HCT116 (cell line): ENCODE measurements around the gene SRP54. TPM values are rescaled to one million over a fixed set of nuclear protein-coding genes. Genes with fewer than 3 reads are reported as not detected.
A peak's percentile ranks its signal among the peaks of the same experiment; 100 is the strongest.

Experiments
- ATAC-seq: fragments of 200-7000 bp; cut with Tn5 transposase; 2 replicates; pipeline ENCODE4 v1.9.1; 2020; ENCODE audit warnings: mild to moderate bottlenecking, moderate library complexity
- BruUV-seq: library from RNA; stranded (reverse); fragments of 400-500 nt; replicated peaks from 2 replicates; lab custom pipeline; 2021; lab: Mats Ljungman, UMichigan
- CTCF ChIA-PET: fragments of 300-600 bp; sonication (Branson Sonifier 250); formaldehyde crosslinking; loops from one replicate; lab custom pipeline; 2021; ENCODE audit warnings: antibody characterized with exemption; lab: Charles Lee
- POLR2A ChIA-PET: fragments of 300-600, 350-600 bp; sonication (Branson Sonifier 250); formaldehyde crosslinking; loops from one replicate; lab custom pipeline; 2021; ENCODE audit warnings: antibody characterized with exemption; lab: Charles Lee
- RAD21 ChIA-PET, 2 experiments: fragments of 300-600 bp; sonication (Branson Sonifier 250); formaldehyde crosslinking; loops; one replicate each; lab custom pipeline; 2023; ENCODE audit warnings: low total read pairs in 2 of 2; ENCODE audit not compliant: uncharacterized antibody in 2 of 2, unreplicated experiment in 2 of 2, low non-redundant PET in 1 of 2; lab: Charles Lee
- DNase-seq: peaks from one replicate; pipeline ENCODE4 v3.0.0-alpha.2; 2010; ENCODE audit warnings: low read depth, low spot score
- H2AFZ ChIP-seq: fragments of 200-600 bp; shearing (Covaris generic), sonication (generic); 2 replicates; pipeline ENCODE4 v1.6.1; 2017; ENCODE audit warnings: low read depth, mixed run types, mixed read lengths, antibody characterized with exemption, low read length; ENCODE audit not compliant: poor library complexity, severe bottlenecking
- H3K27ac ChIP-seq: 2 replicates; pipeline ENCODE4 v1.5.1; 2012; ENCODE audit warnings: low read depth, low read length
- H3K27me3 ChIP-seq: fragments of 200-600 bp; sonication (generic); 2 replicates; pipeline ENCODE4 v1.6.1; 2016; ENCODE audit warnings: mixed run types, low read length, mixed read lengths; ENCODE audit not compliant: insufficient read depth
- H3K36me3 ChIP-seq, 2 experiments: fragments of 200-500 bp in 1 of 2; fragments of 200-600 bp in 1 of 2; sonication (Bioruptor generic) in 1 of 2; sonication (generic) in 1 of 2; 2 replicates each; pipeline versions ENCODE4 v1.5.1 to v1.6.1; 2014 to 2016; ENCODE audit warnings: low read length in 2 of 2, inconsistent platforms in 1 of 2, mixed read lengths in 1 of 2, mixed run types in 1 of 2; ENCODE audit not compliant: insufficient read depth in 2 of 2, control insufficient read depth in 1 of 2
- H3K4me1 ChIP-seq, 2 experiments: fragments of 200-600 bp in 1 of 2; sonication (generic) in 1 of 2; 2 replicates each; pipeline versions ENCODE4 v1.5.1 to v1.6.1; 2012 to 2017; ENCODE audit warnings: low read length in 2 of 2, inconsistent platforms in 1 of 2, mild to moderate bottlenecking in 1 of 2, mixed read lengths in 1 of 2, mixed run types in 1 of 2, moderate library complexity in 1 of 2; ENCODE audit not compliant: insufficient read depth in 2 of 2, control insufficient read depth in 1 of 2
- H3K4me2 ChIP-seq: fragments of 200-600 bp; sonication (generic); 2 replicates; pipeline ENCODE4 v1.6.1; 2017; ENCODE audit warnings: mixed run types, low read length, mixed read lengths
- H3K4me3 ChIP-seq, 2 experiments: fragments of 200-600 bp in 1 of 2; sonication (generic) in 1 of 2; replicated peaks in 1 of 2; 2 replicates each; pipeline ENCODE4 v1.5.1; 2011 to 2016; ENCODE audit warnings: low read length in 2 of 2, control low read depth in 1 of 2, low read depth in 1 of 2, mild to moderate bottlenecking in 1 of 2, mixed read lengths in 1 of 2, mixed run types in 1 of 2
- H3K79me2 ChIP-seq: fragments of 200-600 bp; sonication (generic); 2 replicates; pipeline ENCODE4 v1.6.1; 2017; ENCODE audit warnings: mild to moderate bottlenecking, mixed run types, low read length, moderate library complexity, mixed read lengths; ENCODE audit not compliant: insufficient read depth
- H3K9ac ChIP-seq: fragments of 200-600 bp; sonication (generic); 2 replicates; pipeline ENCODE4 v1.6.1; 2016; ENCODE audit warnings: low read length, mixed read lengths
- H3K9me2 ChIP-seq: fragments of 200-600 bp; sonication (generic), shearing (Covaris generic); 2 replicates; pipeline ENCODE4 v1.6.1; 2017; ENCODE audit warnings: mixed run types, mild to moderate bottlenecking, moderate library complexity; ENCODE audit not compliant: insufficient read depth
- H3K9me3 ChIP-seq, 2 experiments: fragments of 200-500 bp in 1 of 2; fragments of 200-600 bp in 1 of 2; sonication (Bioruptor generic) in 1 of 2; sonication (generic) in 1 of 2; 2 replicates each; pipeline ENCODE4 v1.6.1; 2014 to 2017; ENCODE audit warnings: low read length in 2 of 2, mixed read lengths in 2 of 2, inconsistent platforms in 1 of 2, low read depth in 1 of 2, mild to moderate bottlenecking in 1 of 2, mixed run types in 1 of 2, moderate library complexity in 1 of 2; ENCODE audit not compliant: control insufficient read depth in 1 of 2, insufficient read depth in 1 of 2
- H4K20me1 ChIP-seq: fragments of 200-600 bp; sonication (generic), shearing (Covaris generic); 2 replicates; pipeline ENCODE4 v1.6.1; 2017; ENCODE audit warnings: mixed run types, mild to moderate bottlenecking, moderate library complexity; ENCODE audit not compliant: insufficient read depth
- CEBPB ChIP-seq: IDR thresholded peaks from 2 replicates; pipeline ENCODE4 v1.6.1; 2012; ENCODE audit warnings: low read depth
- EGR1 ChIP-seq: IDR thresholded peaks from 2 replicates; pipeline ENCODE4 v1.6.1; 2012; ENCODE audit warnings: low read depth
- EZH2 ChIP-seq: fragments of 200-600 bp; sonication (generic); IDR thresholded peaks from 2 replicates; pipeline ENCODE4 v1.6.1; 2017; ENCODE audit warnings: antibody characterized with exemption, mixed run types
- RAD21 ChIP-seq: IDR thresholded peaks from 2 replicates; pipeline ENCODE4 v1.6.1; 2012; ENCODE audit warnings: low read depth, mild to moderate bottlenecking
- YY1 ChIP-seq: IDR thresholded peaks from 2 replicates; pipeline ENCODE4 v1.6.1; 2011; ENCODE audit warnings: low read length, low read depth, moderate library complexity, mild to moderate bottlenecking; ENCODE audit not compliant: insufficient replicate concordance; ENCODE audit errors: extremely low read depth
- ZFX ChIP-seq: fragments of 450-650 bp; IDR thresholded peaks from 2 replicates; pipeline ENCODE4 v1.6.1; 2017
- ZNF274 ChIP-seq: fragments of 200-500 bp; sonication (Bioruptor generic); IDR thresholded peaks from 2 replicates; pipeline ENCODE4 v1.6.1; 2014; ENCODE audit warnings: mild to moderate bottlenecking, low read depth, low read length, inconsistent platforms
- intact Hi-C: fragments of 100-400 bp; cut with micrococcal nuclease; formaldehyde crosslinking; loops from 2 replicates; pipeline ENCODE4 v1.10.0; 2022
- total RNA-seq: library from RNA; stranded (reverse); gene quantifications from one replicate; pipeline ENCODE4 v1.2.1, GENCODE V29; 2021; ENCODE audit not compliant: unreplicated experiment

The SRP54 gene
- total RNA-seq, 1 experiment from 2014 or later = 53.0 TPM

DNA sequence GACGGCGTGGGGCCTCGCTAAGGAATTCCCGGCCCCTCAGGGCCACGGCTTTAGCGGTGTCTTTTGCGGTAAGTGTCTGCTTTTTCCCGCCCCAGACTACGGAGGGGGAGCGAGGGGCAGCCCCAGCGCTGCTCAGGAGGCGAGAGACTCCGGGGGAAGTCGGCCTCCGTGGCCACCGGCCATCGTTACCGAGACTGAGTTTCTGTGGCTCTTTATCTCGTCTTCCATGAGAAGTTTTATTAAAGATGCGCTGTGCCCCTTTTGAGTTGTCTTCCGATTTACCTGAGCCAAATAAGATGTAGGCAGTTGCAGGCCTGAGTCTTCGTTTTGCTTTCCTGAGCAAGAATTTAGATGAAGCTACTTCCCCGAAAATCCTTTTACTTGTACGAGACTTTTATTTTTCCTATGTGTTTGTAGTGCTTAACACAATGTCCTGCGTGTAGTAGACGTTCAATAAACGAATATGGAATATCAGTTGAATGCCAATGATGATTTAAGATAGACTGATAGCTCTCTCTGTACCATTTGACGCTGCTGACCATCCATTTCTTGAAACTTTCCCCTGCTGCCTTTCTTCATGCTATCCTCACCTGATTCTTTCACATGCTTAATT, 462 bp downstream of the SRP54 start:
- Histone ChIP-seq H3K27ac (peak overlapping the region; percentile 91), H3K9me2 (no peaks in the 10 kb centered on the region), H4K20me1 (no peaks in the 10 kb centered on the region), H3K9ac (peak overlapping the region; percentile 84)
- ATAC-seq = peak; percentile 32
- intact Hi-C loops = loop anchor here (2.0 to 5.0 kb wide), 4 partner anchors 108 to 424 kb away; partner anchors contain the start of genes BAZ1A and PPP2R3C
- BruUV-seq = TSS peak; percentile 73
- TF ChIP-seq ZFX = peak; percentile 12; the same call in 1 of the 2 replicates
- no peak for TF ChIP-seq EGR1
- TF ChIP-seq EZH2 = no peak
- TF ChIP-seq, all 23 proteins: peak for 1
- POLR2A ChIA-PET = interaction anchor here (0.9 to 3.0 kb wide), 7 partner anchors 10 to 283 kb away, joined by 3 to 10 read pairs (median 4); partner anchors contain the start of genes BAZ1A, FAM177A1 and PPP2R3C
- H3K9me3 ChIP-seq = no peaks in the 10 kb centered on the region
- peak overlapping the region; percentile 87 for H3K4me2 ChIP-seq
- H3K27me3 ChIP-seq = no peaks in the 10 kb centered on the region
- DNase-seq = no peak
- peaks cover 11 to 17% of the 10 kb centered on the region in 2 experiments; a peak in 3 of 4 replicates for H3K4me1 ChIP-seq
- H3K79me2 ChIP-seq = peaks cover 81% of the 10 kb centered on the region
- no peaks in the 10 kb centered on the region for H3K36me3 ChIP-seq
- H2AFZ ChIP-seq = peak overlapping the region; percentile 90
- RAD21 ChIA-PET = no interaction called here
- peak overlapping the region; percentile 76 to 94 for H3K4me3 ChIP-seq
- CTCF ChIA-PET = no interaction called here

- CTCF ChIA-PET = no interaction called here
Observed at GRCh38 chr14:34983786-34984185, 994 bp downstream of the SRP54 start.

More at GRCh38 chr14:34983786-34984185, 994 bp downstream of the SRP54 start:
- intact Hi-C loops = loop anchor here (2.0 to 5.0 kb wide), 4 partner anchors 109 to 424 kb away; partner anchors contain the start of genes BAZ1A and PPP2R3C
- ATAC-seq (no peak), DNase-seq (no peak)
- no peaks in the 10 kb centered on the region for H3K36me3 ChIP-seq
- TF ChIP-seq RAD21 (no peak), YY1 (no peak), CEBPB (no peak), EGR1 (no peak), ZNF274 (no peak)
- TF ChIP-seq, all 23 proteins: peak for 0
- BruUV-seq = no TSS peak
- no peak overlapping the region; the same call in 1 of the 2 replicates for H3K27ac ChIP-seq
- no peaks in the 10 kb centered on the region for H3K27me3 ChIP-seq
- H3K79me2 ChIP-seq = peaks cover 81% of the 10 kb centered on the region
- H4K20me1 ChIP-seq = no peaks in the 10 kb centered on the region
- H3K4me1 ChIP-seq = peaks cover 11 to 17% of the 10 kb centered on the region in 2 experiments; a peak in 3 of 4 replicates
- H3K4me3 ChIP-seq = peak overlapping the region; percentile 76 to 94
- H3K4me2 ChIP-seq = peak overlapping the region; percentile 87
- no peaks in the 10 kb centered on the region for H3K9me2 ChIP-seq
- ChIA-PET RAD21 (no interaction called here), POLR2A (interaction anchor here (1.2 to 3.0 kb wide), 2 partner anchors 58 to 63 kb away, joined by 4 to 10 read pairs; partner anchors contain the start of gene FAM177A1)
- no peak overlapping the region for H2AFZ ChIP-seq
- H3K9ac ChIP-seq = peak overlapping the region; percentile 84
- no peaks in the 10 kb centered on the region for H3K9me3 ChIP-seq
